Upper lobe of right lung (tissue), 1 donor: Measurements from ENCODE around the gene FGD5. TPM values are rescaled to one million over a fixed set of nuclear protein-coding genes. Genes with fewer than 3 reads are reported as not detected.

Experiments used
- ATAC-seq: fragments of 200-7000 bp; cut with Tn5 transposase; one replicate; pipeline ENCODE4 v1.9.1; 2020; ENCODE audit warnings: mild to moderate bottlenecking, moderate library complexity
- DNase-seq: peaks from one replicate; pipeline ENCODE4 v3.0.0-alpha.2; 2020
- H3K27ac ChIP-seq: fragments of 200-600 bp; one replicate; pipeline ENCODE4 v1.8.0; 2022
- H3K27me3 ChIP-seq: fragments of 200-600 bp; one replicate; pipeline ENCODE4 v1.8.0; 2022; ENCODE audit warnings: mild to moderate bottlenecking
- H3K36me3 ChIP-seq: fragments of 200-600 bp; one replicate; pipeline ENCODE4 v1.8.0; 2022
- H3K4me1 ChIP-seq: fragments of 200-600 bp; one replicate; pipeline ENCODE4 v1.8.0; 2022
- H3K4me3 ChIP-seq: fragments of 200-600 bp; one replicate; pipeline ENCODE4 v1.8.0; 2022; ENCODE audit warnings: mild to moderate bottlenecking
- H3K9me3 ChIP-seq: fragments of 200-600 bp; one replicate; pipeline ENCODE4 v1.8.0; 2022
- intact Hi-C: fragments of 100-400 bp; cut with DNase I; formaldehyde crosslinking; loops from one replicate; pipeline ENCODE4 v1.11.0; 2022
- total RNA-seq: library from RNA; stranded (reverse); fragmentation: NEBNext Ultra II Directional; extraction: Animal tissue kit (Norgen Biotek cat#: 25700); gene quantifications from one replicate; pipeline ENCODE4 v1.2.1, GENCODE V29; 2021
- TF ChIP-seq, protein P1 (sequence below): fragments of 200-600 bp; IDR thresholded peaks from one replicate; pipeline ENCODE4 v1.8.0; 2022; ENCODE audit warnings: antibody characterized with exemption
- donor health status: DM: no; HTN: yes; CAD: no; lungs with severe emphysema.

Gene FGD5
- total RNA-seq, 1 donor from 2014 or later = 84.2 TPM

- H3K27ac ChIP-seq = no peak overlapping the region
- H3K4me3 ChIP-seq = no peak overlapping the region
- intact Hi-C loops = no loop called here
- H3K4me1 ChIP-seq = peaks cover 44% of the 10 kb centered on the region
- ATAC-seq (no peak), DNase-seq (no peak)
- no peaks in the 10 kb centered on the region for H3K36me3 ChIP-seq
- H3K9me3 ChIP-seq = no peaks in the 10 kb centered on the region
- H3K27me3 ChIP-seq = no peaks in the 10 kb centered on the region
- TF ChIP-seq, protein P1, sequence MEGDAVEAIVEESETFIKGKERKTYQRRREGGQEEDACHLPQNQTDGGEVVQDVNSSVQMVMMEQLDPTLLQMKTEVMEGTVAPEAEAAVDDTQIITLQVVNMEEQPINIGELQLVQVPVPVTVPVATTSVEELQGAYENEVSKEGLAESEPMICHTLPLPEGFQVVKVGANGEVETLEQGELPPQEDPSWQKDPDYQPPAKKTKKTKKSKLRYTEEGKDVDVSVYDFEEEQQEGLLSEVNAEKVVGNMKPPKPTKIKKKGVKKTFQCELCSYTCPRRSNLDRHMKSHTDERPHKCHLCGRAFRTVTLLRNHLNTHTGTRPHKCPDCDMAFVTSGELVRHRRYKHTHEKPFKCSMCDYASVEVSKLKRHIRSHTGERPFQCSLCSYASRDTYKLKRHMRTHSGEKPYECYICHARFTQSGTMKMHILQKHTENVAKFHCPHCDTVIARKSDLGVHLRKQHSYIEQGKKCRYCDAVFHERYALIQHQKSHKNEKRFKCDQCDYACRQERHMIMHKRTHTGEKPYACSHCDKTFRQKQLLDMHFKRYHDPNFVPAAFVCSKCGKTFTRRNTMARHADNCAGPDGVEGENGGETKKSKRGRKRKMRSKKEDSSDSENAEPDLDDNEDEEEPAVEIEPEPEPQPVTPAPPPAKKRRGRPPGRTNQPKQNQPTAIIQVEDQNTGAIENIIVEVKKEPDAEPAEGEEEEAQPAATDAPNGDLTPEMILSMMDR = no peak
Measured at GRCh38 chr3:14832975-14833722, 14.4 kb downstream of the FGD5 start.

DNA sequence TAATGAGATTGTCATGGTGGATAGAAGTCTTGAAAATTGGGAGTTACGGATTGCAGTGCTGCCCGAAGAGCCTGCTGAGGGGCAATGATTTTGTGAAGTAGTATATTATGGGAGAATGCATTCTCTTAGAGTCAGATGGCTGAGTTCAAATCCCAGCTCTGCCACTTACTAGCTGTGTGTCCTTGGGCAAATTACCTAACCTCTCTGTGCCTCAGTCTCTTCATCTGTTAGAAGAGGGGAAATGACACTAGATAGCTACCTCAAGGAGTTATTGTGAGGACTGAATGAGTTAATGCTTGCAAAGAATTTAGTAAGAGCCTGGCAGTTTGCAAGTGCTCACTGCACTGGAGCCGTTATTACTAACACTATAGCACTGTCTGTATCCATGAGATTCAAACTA is 15.4 kb downstream of the FGD5 start:
- DNase-seq (no peak), ATAC-seq (no peak)
- H3K9me3 ChIP-seq = no peaks in the 10 kb centered on the region
- no peak overlapping the region for H3K27ac ChIP-seq
- no peaks in the 10 kb centered on the region for H3K27me3 ChIP-seq
- H3K4me1 ChIP-seq = peaks cover 50% of the 10 kb centered on the region
- intact Hi-C loops = no loop called here
- TF ChIP-seq, protein P1 = no peak
- H3K4me3 ChIP-seq = no peak overlapping the region
- H3K36me3 ChIP-seq = no peaks in the 10 kb centered on the region

- Histone ChIP-seq H3K27ac (no peak overlapping the region), H3K36me3 (no peaks in the 10 kb centered on the region), H3K4me3 (no peak overlapping the region), H3K27me3 (no peaks in the 10 kb centered on the region), H3K4me1 (peaks cover 50% of the 10 kb centered on the region), H3K9me3 (no peaks in the 10 kb centered on the region)
- ATAC-seq (no peak), DNase-seq (no peak)
- TF ChIP-seq, protein P1 = no peak
- intact Hi-C loops = no loop called here
Measured at GRCh38 chr3:14834807-14835466, 16.2 kb downstream of the FGD5 start.

- intact Hi-C loops = no loop called here
- Histone ChIP-seq H3K27me3 (no peaks in the 10 kb centered on the region), H3K4me3 (no peak overlapping the region), H3K4me1 (peaks cover 42% of the 10 kb centered on the region), H3K27ac (no peak overlapping the region), H3K36me3 (no peaks in the 10 kb centered on the region), H3K9me3 (no peaks in the 10 kb centered on the region)
- ATAC-seq = peak; percentile 59
- DNase-seq = no peak
- TF ChIP-seq, protein P1 = no peak
Measured at GRCh38 chr3:14836049-14836468, 17.3 kb downstream of the FGD5 start.

- intact Hi-C loops = no loop called here
- ATAC-seq (no peak), DNase-seq (no peak)
- TF ChIP-seq, protein P1 = no peak
- Histone ChIP-seq H3K36me3 (no peaks in the 10 kb centered on the region), H3K9me3 (no peaks in the 10 kb centered on the region), H3K4me3 (no peak overlapping the region), H3K27ac (peak overlapping the region; percentile 11), H3K4me1 (peaks cover 46% of the 10 kb centered on the region), H3K27me3 (no peaks in the 10 kb centered on the region)
Measured at GRCh38 chr3:14837186-14837877, 18.6 kb downstream of the FGD5 start.
